Endothelial cell of umbilical vein (primary cell): ENCODE measurements around the gene P2RY6. TPM values are rescaled to one million over a fixed set of nuclear protein-coding genes. Genes with fewer than 3 reads are reported as not detected.

Source experiments
- BruUV-seq: library from RNA; stranded (reverse); fragments of 400-500 nt; replicated peaks from 2 replicates; lab custom pipeline; 2021; lab: Mats Ljungman, UMichigan
- CTCF ChIA-PET: fragments of 300-600, 350-600 bp; sonication (Branson Sonifier 250); formaldehyde crosslinking; loops from one replicate; lab custom pipeline; 2021; ENCODE audit warnings: antibody characterized with exemption, inconsistent platforms; lab: Charles Lee
- POLR2A ChIA-PET: fragments of 300-600, 350-600 bp; sonication (Branson Sonifier 250); formaldehyde crosslinking; loops from one replicate; lab custom pipeline; 2021; ENCODE audit warnings: antibody characterized with exemption, inconsistent platforms; lab: Charles Lee
- DNase-seq: peaks from one replicate; pipeline ENCODE4 v3.0.0-alpha.2; 2011; ENCODE audit warnings: low read depth, low spot score
- FAIRE-seq: peaks from 2 replicates; lab custom pipeline; 2011; peaks lifted over from hg19 to GRCh38; lab: Jason Lieb, UNC
- H2AFZ ChIP-seq: 2 replicates; pipeline ENCODE4 v1.6.0; 2012; ENCODE audit warnings: low read depth, low read length, control low read depth, inconsistent platforms
- H3K27ac ChIP-seq: 2 replicates; pipeline ENCODE4 v1.5.1; 2011; ENCODE audit warnings: low read depth, mild to moderate bottlenecking, control low read depth, low read length, moderate library complexity; ENCODE audit not compliant: insufficient read depth
- H3K27me3 ChIP-seq, 2 experiments: 2 replicates each; pipeline versions ENCODE4 v1.6.0 to v1.6.1; 2011; ENCODE audit warnings: low read length in 2 of 2, mixed read lengths in 1 of 2; ENCODE audit not compliant: control insufficient read depth in 2 of 2, insufficient read depth in 2 of 2
- H3K36me3 ChIP-seq, 2 experiments: 2 replicates in 1 of 2; 3 replicates in 1 of 2; pipeline ENCODE4 v1.5.1; 2011; ENCODE audit warnings: low read length in 2 of 2, mild to moderate bottlenecking in 1 of 2, moderate library complexity in 1 of 2; ENCODE audit not compliant: control insufficient read depth in 2 of 2, insufficient read depth in 2 of 2; ENCODE audit errors: extremely low read depth in 1 of 2
- H3K4me1 ChIP-seq: 3 replicates; pipeline ENCODE4 v1.5.1; 2011; ENCODE audit warnings: mild to moderate bottlenecking, low read length; ENCODE audit not compliant: control insufficient read depth, insufficient read depth; ENCODE audit errors: extremely low read depth
- H3K4me2 ChIP-seq: 2 replicates; pipeline ENCODE4 v1.6.1; 2011; ENCODE audit warnings: low read length, control low read depth, mixed read lengths; ENCODE audit not compliant: insufficient read depth
- H3K4me3 ChIP-seq, 3 experiments: fragments of 200-600 bp in 1 of 3; sonication (generic), shearing (Covaris generic) in 1 of 3; replicated peaks in 1 of 3; 2 replicates each; pipeline ENCODE4 v1.5.1; 2011 to 2016; ENCODE audit warnings: control low read depth in 3 of 3, low read length in 3 of 3, mild to moderate bottlenecking in 2 of 3, inconsistent platforms in 1 of 3, low read depth in 1 of 3, moderate library complexity in 1 of 3; ENCODE audit not compliant: insufficient read depth in 1 of 3
- H3K79me2 ChIP-seq: 2 replicates; pipeline ENCODE4 v1.6.0; 2012; ENCODE audit warnings: low read length, inconsistent platforms; ENCODE audit not compliant: control insufficient read depth, insufficient read depth
- H3K9ac ChIP-seq: replicated peaks from 2 replicates; pipeline ENCODE3; 2011; ENCODE audit warnings: low read length, control low read depth; ENCODE audit not compliant: insufficient read depth; ENCODE audit errors: extremely low read depth
- H3K9me1 ChIP-seq: replicated peaks from 3 replicates; pipeline ENCODE4 v1.6.0; 2011; ENCODE audit warnings: mild to moderate bottlenecking, low read length; ENCODE audit not compliant: control insufficient read depth, insufficient read depth; ENCODE audit errors: extremely low read depth
- H3K9me3 ChIP-seq: replicated peaks from 2 replicates; pipeline ENCODE4 v1.5.1; 2012; ENCODE audit warnings: low read length, inconsistent platforms; ENCODE audit not compliant: control insufficient read depth, insufficient read depth
- H4K20me1 ChIP-seq: replicated peaks from 2 replicates; pipeline ENCODE3; 2011; ENCODE audit warnings: mild to moderate bottlenecking, low read length; ENCODE audit not compliant: control insufficient read depth, insufficient read depth; ENCODE audit errors: extremely low read depth
- CTCF ChIP-seq, 2 donors: IDR thresholded peaks; 1 replicate in 1 of 2; 2 replicates in 1 of 2; pipeline ENCODE4 v1.5.1; 2011; ENCODE audit warnings: low read length in 2 of 2, mild to moderate bottlenecking in 2 of 2, moderate library complexity in 2 of 2, control low read depth in 1 of 2, inconsistent platforms in 1 of 2, low read depth in 1 of 2; ENCODE audit not compliant: insufficient read depth in 1 of 2; ENCODE audit errors: extremely low read depth in 1 of 2
- EZH2 ChIP-seq: IDR thresholded peaks from 2 replicates; pipeline ENCODE4 v1.6.1; 2012; ENCODE audit warnings: borderline replicate concordance, low read depth, mild to moderate bottlenecking, moderate library complexity, low read length, inconsistent platforms; ENCODE audit not compliant: severe bottlenecking
- FOS ChIP-seq: IDR thresholded peaks from 2 replicates; pipeline ENCODE4 v1.6.1; 2011; ENCODE audit warnings: mild to moderate bottlenecking, low read length, moderate library complexity, borderline replicate concordance; ENCODE audit not compliant: insufficient read depth
- GATA2 ChIP-seq: IDR thresholded peaks from 2 replicates; pipeline ENCODE4 v1.7.0; 2011; ENCODE audit warnings: low read depth, mild to moderate bottlenecking, moderate library complexity, mixed read lengths, low read length; ENCODE audit not compliant: insufficient read length, insufficient read depth
- JUN ChIP-seq: IDR thresholded peaks from 2 replicates; pipeline ENCODE4 v1.6.1; 2011; ENCODE audit warnings: borderline replicate concordance, low read depth; ENCODE audit not compliant: insufficient read length, insufficient read depth
- MAX ChIP-seq: IDR thresholded peaks from 2 replicates; pipeline ENCODE4 v1.6.1; 2011; ENCODE audit not compliant: insufficient read depth, insufficient read length
- MYC ChIP-seq: IDR thresholded peaks from one replicate; pipeline ENCODE4 v1.6.1; 2011; ENCODE audit warnings: mild to moderate bottlenecking, low read depth, low read length
- POLR2A ChIP-seq: IDR thresholded peaks from 2 replicates; pipeline ENCODE4 v1.6.1; 2012; ENCODE audit warnings: low read depth, mild to moderate bottlenecking, control low read depth, low read length
- POLR2AphosphoS5 ChIP-seq: IDR thresholded peaks from 2 replicates; pipeline ENCODE4 v1.6.1; 2012; ENCODE audit warnings: low read depth, mild to moderate bottlenecking, control low read depth, low read length, moderate library complexity; ENCODE audit not compliant: insufficient read depth
- dilution Hi-C: fragments of 300-500 bp; cut with MboI; formaldehyde crosslinking; loops from one replicate; pipeline ENCODE4 v1.15.0; 2019; ENCODE audit warnings: low sequenced_read_pairs; ENCODE audit not compliant: extremely low pct_ligation_motif_present
- intact Hi-C: fragments of 100-400 bp; cut with micrococcal nuclease; formaldehyde crosslinking; loops from one replicate; pipeline ENCODE4 v1.10.0; 2022
- polyA plus RNA-seq, 4 experiments: library from polyadenylated mRNA; depleted of rRNA in 3 of 4; stranded (reverse) in 3 of 4; unstranded in 1 of 4; fragments of >200 nt; gene quantifications; 2 replicates each; pipeline versions ENCODE4 v1.2.1 to v1.2.3, GENCODE V29; 2011 to 2012; ENCODE audit warnings: missing spikeins in 1 of 4
- total RNA-seq: library from RNA; stranded (reverse); gene quantifications from 2 replicates; pipeline ENCODE4 v1.2.3, GENCODE V29; 2021

P2RY6 gene
- total and polyA plus RNA-seq, 2 donors (not counting 3 experiments of a cell fraction or from before 2014, with no cell fraction given) = 0.47 TPM; not detected in 1

GRCh38 chr11:73263640-73264039 lies 8.5 kb upstream of the P2RY6 start:
- DNase-seq = no peak
- Histone ChIP-seq H3K79me2 (no peaks in the 10 kb centered on the region), H3K4me3 (no peak overlapping the region), H3K27me3 (peaks cover 24 to 25% of the 10 kb centered on the region in 2 experiments), H3K9me1 (no peaks in the 10 kb centered on the region), H3K27ac (no peak overlapping the region), H3K4me1 (no peaks in the 10 kb centered on the region), H2AFZ (no peak overlapping the region), H3K4me2 (no peak overlapping the region), H3K9ac (no peak overlapping the region), H3K36me3 (no peaks in the 10 kb centered on the region), H3K9me3 (no peaks in the 10 kb centered on the region), H4K20me1 (no peaks in the 10 kb centered on the region)
- ChIA-PET CTCF (no interaction called here), POLR2A (interaction anchor here (0.6 kb wide), 1 partner anchor 215 kb away, joined by 4 read pairs; no protein-coding TSS in a partner anchor)
- dilution Hi-C loops (no loop called here), intact Hi-C loops (no loop called here)
- TF ChIP-seq GATA2 = no peak
- no TSS peak for BruUV-seq
- no peak for FAIRE-seq

- DNase-seq (no peak), FAIRE-seq (no peak)
- Histone ChIP-seq H3K9me1 (no peaks in the 10 kb centered on the region), H3K79me2 (no peaks in the 10 kb centered on the region), H3K27ac (no peak overlapping the region), H3K9me3 (no peaks in the 10 kb centered on the region), H3K4me3 (no peak overlapping the region), H3K27me3 (peaks cover 24 to 25% of the 10 kb centered on the region in 2 experiments), H2AFZ (no peak overlapping the region), H3K36me3 (no peaks in the 10 kb centered on the region), H3K9ac (no peak overlapping the region), H3K4me1 (no peaks in the 10 kb centered on the region), H3K4me2 (no peak overlapping the region), H4K20me1 (no peaks in the 10 kb centered on the region)
- dilution Hi-C loops (no loop called here), intact Hi-C loops (no loop called here)
- no TSS peak for BruUV-seq
- TF ChIP-seq POLR2AphosphoS5 (no peak), CTCF (IDR thresholded peaks at IDR 0.05; ENCODE audit: extremely low read depth in 1 of 2, insufficient read depth in 1 of 2, low read depth in 1 of 2, low read length in 2 of 2) (no peak), MYC (no peak), EZH2 (no peak), GATA2 (no peak), FOS (no peak), POLR2A (no peak), JUN (no peak), MAX (no peak)
- ChIA-PET POLR2A (no interaction called here), CTCF (interaction anchor here (1.4 kb wide), 1 partner anchor 24 kb away, joined by 3 read pairs; no protein-coding TSS in a partner anchor)
Observed at GRCh38 chr11:73265278-73265810, 6.8 kb upstream of the P2RY6 start.
